GM04503 (cell line): ENCODE measurements around the gene GPR162.

Experiments used
- DNase-seq: peaks from one replicate; pipeline ENCODE4 v3.0.0-alpha.2; 2012; ENCODE audit warnings: low read depth

The GPR162 gene

DNA sequence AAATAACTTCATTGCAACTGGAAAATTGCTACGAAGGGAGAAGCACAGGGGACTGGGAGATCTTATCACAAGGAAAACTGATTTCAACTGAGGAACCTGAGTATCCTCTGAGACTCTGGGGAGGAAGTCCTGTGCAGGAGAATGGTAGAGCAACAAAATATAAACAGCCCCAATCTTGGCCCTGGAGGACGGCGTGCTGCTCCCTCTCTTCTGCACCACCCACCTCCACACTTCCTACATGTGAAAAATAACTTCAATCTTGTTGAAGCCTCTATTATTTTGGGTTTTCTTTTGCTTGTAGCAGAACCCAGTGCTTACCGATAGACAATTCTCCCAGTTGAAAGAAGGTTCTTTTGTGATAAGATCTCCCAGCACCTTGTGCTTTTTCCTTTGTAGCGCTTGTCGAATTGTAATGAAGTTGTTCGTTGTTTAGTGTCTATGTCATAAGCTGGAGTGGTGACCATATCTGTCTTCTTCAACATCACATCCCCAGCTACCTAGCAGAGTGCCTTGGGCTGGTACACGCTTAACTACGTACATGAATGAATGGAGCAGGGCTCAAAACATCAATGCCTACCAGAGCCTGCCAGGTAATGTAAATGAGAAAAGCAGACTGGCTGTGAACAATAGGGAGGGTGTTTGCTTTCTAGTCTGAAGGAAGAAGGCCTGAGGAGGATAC, 35.1 kb upstream of the GPR162 start:
- DNase-seq, result no peak

DNA sequence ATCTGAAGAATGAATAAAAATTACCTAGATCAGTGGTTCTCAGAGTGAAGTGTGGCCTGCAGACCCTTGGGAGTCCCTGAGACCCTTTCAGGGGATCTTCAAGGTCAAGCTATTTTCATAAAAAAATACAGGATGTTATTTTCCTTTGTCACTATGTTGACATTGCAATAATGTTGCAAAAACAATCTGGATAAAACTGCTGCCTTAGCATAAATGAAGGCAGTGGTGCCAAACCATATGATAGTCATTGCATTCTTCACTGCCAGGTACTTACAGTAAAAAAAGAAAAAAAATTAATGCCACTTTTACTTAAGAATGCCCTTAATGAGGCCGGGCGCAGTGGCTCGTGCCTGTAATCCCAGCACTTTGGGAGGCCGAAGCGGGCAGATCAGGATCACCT, 34.3 kb upstream of the GPR162 start:
- no peak for DNase-seq

DNA sequence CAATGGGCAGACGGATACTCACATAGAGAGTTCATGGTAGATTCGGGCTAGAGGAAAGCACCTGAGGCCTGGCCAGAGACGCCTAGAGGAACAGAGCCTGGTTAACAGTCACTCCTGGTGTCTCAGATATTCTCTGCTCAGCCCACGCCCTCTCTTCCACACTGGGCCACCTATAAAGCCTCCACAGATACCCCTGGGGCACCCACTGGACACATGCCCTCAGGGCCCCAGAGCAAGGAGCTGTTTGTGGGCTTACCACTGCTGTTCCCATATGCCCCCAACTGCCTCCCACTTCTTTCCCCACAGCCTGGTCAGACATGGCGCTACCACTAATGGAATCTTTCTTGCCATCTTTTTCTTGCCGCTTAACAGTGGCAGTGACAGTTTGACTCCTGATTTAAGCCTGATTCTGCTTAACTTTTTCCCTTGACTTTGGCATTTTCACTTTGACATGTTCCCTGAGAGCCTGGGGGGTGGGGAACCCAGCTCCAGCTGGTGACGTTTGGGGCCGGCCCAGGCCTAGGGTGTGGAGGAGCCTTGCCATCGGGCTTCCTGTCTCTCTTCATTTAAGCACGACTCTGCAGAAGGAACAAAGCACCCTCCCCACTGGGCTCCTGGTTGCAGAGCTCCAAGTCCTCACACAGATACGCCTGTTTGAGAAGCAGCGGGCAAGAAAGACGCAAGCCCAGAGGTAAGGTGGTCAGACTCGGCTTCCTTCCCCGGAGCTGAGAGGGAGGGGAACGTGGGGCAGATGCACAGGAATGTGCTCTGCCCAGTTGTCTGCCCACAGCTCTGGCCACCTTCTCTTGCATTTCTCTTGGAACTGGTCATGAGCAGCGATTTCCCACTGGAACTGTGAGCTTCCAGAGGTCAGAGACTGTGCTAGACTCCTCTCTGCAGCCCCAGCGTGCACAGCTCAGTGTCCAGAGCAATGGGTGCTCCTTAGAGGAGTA, 32.4 kb upstream of the GPR162 start, which contains the start of gene CD4:
CD4 (plus strand) TSS at position 557 of the 953 bp plus-strand sequence. CDS start 10,611 bp downstream, outside the sequence.
- DNase-seq, result no peak

DNA sequence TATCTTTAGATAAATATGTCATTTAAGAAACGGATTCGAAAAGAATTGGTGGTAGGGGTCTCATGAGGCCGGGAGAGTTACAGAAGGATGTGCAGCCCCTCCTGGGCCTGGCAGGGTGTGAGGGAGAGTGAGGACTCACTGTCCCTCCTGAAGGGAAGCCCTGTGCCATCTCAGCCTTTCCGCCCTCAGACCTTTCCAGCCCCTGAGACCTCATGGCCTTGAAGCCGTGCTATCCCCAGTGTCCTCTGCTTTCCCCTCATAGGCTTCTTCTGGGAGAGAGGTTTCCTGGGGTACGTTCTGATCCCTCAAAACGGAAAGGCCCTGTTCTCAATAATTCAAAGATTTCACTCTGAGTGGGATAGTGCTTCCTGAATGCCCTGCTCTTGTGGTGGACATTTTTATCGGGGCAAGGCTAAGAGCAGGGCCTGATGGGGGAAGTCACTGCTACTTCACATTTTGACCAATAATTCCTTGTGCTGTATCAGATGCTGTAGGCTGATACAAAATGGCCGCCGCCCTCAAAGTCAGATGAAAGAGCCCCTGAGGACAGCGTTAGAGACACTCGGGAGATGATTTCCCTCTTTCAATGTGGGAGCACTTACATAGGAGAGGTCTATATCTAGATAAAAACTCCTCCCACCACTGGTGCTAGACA, 31.0 kb upstream of the GPR162 start:
- no peak for DNase-seq

DNA sequence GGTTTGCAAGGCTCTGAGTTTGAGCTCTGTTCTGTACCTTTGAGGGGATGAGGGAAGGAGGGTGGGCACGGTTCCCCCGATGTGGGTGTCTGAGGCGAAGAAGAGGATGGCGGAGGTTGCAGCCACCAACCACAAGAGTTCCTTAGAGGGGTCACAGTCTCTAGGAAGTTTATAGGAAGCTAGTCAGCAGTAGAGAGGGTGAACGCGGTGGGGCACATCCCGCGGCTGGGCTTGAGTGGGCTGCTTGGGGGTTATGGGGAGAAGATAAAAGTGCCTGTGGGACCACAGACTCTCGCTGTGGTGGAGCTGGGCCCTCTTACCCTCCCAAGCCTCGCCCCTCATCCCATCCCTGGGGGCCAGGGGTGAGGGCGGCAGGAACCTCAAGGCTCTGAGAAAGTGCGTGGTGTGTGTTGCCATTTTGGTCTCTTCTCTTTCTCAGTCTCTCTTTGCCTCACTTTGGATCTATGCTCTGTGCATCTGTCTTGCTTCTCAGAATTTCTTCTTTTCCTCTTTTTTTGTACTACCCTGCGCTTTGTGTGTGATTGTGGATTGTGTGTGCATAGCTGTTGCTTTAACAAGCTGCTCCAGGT, 29.6 kb upstream of the GPR162 start:
- DNase-seq, result no peak

DNA sequence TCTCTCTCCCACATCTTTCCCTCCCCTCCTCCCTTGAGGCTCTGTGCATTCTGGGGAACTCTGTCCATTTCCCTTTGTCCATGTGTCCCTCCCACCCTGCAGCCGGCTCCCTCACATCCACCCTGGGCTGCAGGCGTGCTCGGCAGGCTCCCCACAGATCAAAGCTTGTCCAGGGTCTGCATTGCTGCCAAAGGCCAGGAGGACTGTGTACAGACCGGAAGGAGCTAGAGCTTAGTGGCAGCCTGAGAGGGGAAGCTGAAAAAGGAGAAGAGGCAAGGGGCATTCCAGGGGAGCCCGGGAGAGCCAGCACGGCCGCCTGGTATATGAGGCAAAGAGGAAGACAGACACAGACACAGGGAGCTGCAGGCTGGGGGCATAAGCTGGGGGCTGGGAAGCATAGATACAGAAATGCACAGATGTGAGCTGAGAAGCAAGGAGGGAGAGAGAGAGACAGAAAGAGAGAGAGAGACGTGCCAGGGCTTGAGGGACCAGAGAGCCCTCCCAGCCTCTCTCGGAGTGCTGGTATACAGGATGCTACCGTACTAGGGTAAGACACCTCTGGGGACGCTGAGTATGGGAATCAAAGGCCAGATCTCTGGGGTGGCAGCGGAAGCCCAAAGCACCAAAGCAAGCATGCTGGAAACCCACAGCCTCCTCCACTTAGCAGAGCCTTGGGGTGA, 29.0 kb upstream of the GPR162 start:
- no peak for DNase-seq

DNA sequence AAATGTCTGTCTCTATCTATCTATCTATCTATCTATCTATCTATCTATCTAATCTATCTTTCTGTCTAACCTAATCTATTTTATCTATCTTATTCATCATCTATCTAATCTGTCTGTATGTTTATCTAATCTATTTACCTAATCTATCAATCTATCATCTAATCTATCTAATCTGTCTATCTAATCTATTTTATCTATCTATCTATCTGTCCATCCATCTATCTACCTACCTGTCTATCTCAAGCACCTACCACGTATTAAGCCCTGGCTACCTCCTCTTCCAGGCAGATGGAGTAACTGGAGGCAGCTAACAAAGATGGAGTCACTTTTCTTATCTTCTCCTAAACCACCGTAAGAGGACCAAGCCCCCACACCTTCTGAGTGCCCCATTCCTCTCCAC, 26.5 kb upstream of the GPR162 start:
- DNase-seq, result no peak

DNA sequence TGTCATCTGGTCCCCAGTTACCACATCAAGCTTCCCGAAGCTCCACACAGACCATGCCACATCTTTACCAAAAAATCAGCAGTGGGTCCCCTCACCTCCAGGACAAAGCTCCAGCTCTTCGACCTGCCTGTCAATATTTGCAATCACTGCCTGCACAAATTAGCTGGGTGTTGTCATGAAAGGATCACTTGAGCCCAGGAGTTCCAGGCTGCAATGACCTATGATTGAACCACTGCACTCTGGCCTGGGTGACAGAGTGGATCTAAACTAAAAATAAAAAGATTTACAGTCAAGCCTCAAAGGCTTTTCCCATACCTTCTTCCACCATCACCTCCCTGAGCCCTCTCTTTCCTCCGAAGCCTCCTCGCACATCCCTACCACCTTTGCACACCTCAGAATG, 25.0 kb upstream of the GPR162 start:
- no peak for DNase-seq

DNA sequence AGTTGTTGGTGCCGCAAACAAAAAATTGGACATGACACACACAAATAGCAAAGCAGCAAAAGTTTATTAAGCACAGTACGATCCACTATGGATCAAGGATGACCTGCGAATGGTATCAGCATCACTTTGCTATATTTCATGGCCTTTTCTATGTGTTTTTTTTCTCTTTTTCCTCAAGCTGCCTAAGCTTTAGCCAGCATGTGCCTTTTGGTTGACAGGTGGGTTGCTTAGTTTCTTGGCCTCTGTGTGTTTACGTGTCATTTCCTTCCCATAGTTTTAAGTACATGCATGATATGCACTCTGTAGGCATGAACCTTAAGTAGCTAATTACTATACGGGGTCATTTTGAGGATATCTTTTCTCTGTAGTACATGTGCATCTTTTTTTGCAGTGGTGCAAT, 22.5 kb upstream of the GPR162 start:
- no peak for DNase-seq

DNA sequence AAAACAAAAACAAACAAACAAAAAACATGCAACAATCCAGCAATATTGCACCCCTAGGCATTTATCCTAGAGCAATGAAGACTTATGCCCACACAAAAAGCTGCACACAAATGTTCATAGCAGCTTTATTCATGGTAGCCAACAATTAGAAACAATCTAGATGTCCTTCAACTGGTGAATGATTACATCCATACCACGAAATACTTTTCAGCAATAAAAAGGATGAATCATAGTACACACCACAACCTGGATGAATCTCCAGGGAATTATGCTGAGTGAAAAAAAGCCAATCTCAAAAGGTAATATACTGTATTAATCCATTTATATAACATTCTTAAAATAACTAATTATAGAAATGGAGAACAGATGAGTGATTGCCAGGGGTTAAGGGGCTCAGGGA, 14.5 kb upstream of the GPR162 start:
- DNase-seq, result no peak

DNA sequence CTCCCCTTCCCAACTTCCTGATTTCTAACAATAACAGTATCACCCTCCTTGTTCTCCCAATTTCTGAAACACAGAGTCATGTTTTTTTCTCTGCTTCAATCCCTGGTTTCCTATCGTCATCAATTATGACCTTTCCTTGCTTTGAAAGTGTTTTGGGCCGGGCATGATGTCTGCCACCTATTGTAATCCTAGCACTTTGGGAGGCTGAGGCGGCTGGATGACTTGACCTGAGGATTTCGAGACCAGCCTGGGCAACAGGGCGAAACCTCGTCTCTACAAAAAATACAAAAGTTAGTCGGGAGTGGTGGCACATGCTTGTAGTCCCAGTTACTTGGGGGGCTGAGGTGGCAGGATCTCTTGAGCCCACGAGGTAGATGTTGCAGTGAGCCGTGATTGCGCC, 12.6 kb upstream of the GPR162 start:
- no peak for DNase-seq

DNA sequence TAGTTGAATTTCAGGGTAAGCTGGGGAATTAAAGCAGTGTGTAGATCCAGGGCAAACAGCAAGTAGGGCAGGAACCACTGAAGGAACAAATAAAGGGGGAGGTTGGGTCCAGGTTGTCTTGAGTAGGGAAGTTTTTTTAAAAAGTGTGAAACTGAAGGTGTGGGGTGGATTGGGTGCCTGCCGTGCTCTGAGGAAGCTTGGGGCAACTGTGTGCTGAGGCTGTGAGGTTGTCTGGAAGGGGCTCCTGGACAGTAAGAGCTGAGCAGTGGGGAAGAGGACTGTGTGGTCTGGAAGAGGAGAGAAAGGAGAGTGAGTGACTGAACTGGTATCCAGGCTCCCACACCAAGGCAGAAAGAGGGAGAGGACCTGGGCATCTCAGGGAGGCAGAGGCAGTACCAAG, 10.9 kb upstream of the GPR162 start:
- DNase-seq, result no peak

DNA sequence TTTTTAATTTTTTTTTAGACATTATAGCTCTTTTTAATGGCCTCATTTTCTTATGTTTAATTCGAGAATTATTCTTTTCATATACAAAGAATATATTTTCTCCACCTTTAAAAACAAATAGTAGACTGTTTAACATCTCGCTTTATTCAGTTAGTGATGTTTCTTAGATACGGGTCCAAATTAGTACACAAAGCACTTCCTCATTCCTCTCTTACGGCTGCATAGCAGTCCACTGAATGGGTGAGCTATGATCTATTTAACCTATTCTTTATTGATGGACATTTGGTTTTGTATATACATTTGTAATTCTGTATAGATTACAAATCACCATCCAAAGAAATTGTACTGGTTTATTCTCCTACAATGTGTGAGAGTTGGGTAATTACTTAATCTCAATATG, 8.3 kb upstream of the GPR162 start:
- DNase-seq, result no peak

DNA sequence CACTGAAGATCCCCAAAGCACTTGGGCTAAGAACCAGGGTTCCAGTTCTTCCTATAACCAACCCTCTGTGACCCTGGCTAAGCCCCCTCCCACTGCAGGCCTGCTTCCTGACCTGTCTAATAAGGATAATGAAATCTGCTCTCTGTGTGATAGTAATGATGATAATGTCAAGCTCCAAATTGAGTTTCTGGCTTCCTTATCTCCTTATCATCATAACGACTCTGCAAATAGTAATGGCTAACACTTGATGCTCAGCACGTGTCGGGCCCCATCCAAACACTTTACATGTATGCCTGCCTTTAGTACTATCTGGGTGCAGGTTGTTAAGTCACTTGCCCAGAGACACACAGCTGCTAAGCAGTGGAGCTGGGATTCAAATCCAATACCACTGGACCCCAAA, 5.0 kb upstream of the GPR162 start:
- no peak for DNase-seq

DNA sequence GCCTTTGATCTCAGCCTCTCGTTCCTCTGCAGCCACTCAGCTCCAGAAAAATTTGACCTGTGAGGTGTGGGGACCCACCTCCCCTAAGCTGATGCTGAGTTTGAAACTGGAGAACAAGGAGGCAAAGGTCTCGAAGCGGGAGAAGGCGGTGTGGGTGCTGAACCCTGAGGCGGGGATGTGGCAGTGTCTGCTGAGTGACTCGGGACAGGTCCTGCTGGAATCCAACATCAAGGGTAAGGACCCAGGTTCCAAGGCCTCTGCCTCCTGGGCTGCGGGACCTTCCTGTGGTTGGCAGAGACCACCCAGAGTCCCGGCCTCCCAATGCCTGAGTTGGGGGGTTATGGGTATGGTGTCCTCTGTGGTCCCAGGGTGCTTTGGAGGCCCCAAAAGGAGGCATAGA, 4.5 kb upstream of the GPR162 start:
- DNase-seq, result no peak

DNA sequence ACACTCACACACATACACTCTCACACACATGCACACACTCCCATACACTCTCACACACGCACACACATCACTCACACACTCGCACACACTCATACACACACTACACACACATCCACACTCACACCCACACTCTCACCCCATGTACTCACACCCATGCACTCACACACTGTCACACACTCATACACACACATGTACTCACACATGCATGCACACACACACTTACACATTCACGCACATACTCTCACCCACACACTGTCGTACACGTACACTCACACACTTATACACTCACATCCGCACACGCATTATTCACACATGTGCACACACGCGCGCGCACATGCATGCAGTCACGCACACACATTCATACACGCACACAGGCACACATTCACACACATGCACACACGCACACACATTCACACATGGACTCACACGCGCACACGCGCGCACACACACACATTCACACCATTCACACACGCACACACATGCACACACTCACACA, 3.9 kb upstream of the GPR162 start:
- DNase-seq, result no peak

DNA sequence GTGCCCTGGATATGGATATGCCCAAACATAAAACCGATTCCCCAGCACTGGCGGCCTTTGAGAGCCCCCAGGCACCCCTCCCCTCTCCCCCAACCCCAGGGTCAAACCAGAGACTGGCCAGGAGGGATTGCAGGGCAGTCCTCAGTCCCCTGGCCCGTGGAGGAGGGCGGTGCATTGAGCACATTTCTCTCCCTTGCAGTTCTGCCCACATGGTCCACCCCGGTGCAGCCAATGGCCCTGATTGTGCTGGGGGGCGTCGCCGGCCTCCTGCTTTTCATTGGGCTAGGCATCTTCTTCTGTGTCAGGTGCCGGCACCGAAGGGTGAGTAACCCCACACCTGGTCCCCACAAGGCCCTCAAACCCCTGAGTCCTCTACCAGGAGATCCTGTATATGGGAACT, 3.4 kb upstream of the GPR162 start:
- DNase-seq, result no peak

DNA sequence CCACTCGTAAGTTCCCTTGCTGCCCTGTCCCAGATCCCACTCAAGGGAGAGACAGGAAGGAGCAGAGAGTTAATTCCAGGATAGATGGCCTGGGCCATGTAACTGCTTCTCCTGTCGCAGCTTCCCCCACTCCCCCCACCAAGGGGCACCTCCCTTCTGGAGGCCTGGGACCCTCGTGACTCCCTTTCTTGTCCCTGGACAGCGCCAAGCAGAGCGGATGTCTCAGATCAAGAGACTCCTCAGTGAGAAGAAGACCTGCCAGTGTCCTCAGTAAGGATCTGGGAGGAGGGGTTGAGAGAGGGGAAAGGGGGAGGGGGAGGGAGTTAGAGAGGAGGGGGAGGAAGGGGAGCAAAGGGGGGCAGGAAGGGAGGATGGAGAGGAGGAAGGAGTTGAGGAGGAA, 3.0 kb upstream of the GPR162 start:
- no peak for DNase-seq

DNA sequence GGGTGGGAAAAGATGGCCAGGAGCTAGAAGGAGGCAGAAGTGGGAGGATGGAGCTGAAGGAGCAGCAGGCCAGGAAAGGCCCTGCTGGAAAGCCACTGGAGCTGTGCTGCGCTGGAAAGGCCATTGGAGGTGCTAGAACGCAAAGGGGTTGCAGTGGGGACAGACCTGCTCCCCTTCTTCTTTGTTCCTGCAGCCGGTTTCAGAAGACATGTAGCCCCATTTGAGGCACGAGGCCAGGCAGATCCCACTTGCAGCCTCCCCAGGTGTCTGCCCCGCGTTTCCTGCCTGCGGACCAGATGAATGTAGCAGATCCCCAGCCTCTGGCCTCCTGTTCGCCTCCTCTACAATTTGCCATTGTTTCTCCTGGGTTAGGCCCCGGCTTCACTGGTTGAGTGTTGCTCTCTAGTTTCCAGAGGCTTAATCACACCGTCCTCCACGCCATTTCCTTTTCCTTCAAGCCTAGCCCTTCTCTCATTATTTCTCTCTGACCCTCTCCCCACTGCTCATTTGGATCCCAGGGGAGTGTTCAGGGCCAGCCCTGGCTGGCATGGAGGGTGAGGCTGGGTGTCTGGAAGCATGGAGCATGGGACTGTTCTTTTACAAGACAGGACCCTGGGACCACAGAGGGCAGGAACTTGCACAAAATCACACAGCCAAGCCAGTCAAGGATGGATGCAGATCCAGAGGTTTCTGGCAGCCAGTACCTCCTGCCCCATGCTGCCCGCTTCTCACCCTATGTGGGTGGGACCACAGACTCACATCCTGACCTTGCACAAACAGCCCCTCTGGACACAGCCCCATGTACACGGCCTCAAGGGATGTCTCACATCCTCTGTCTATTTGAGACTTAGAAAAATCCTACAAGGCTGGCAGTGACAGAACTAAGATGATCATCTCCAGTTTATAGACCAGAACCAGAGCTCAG, 2.3 kb upstream of the GPR162 start:
- no peak for DNase-seq

DNA sequence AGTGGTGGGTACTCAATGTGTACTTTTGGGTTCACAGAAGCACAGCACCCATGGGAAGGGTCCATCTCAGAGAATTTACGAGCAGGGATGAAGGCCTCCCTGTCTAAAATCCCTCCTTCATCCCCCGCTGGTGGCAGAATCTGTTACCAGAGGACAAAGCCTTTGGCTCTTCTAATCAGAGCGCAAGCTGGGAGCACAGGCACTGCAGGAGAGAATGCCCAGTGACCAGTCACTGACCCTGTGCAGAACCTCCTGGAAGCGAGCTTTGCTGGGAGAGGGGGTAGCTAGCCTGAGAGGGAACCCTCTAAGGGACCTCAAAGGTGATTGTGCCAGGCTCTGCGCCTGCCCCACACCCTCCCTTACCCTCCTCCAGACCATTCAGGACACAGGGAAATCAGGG, 1.5 kb upstream of the GPR162 start:
- no peak for DNase-seq
